8988T (cell line): ENCODE results near the gene INO80D.
A peak's percentile ranks its signal among the peaks of the same experiment; 100 is the strongest.
"Not testable (repeated sequence)": the region's sequence is repeated elsewhere in the genome, so short reads cannot be mapped to it uniquely, and the experiment has no call there.

Experiments used
- DNase-seq: peaks from one replicate; pipeline ENCODE4 v3.0.0; 2011

Gene INO80D

DNA sequence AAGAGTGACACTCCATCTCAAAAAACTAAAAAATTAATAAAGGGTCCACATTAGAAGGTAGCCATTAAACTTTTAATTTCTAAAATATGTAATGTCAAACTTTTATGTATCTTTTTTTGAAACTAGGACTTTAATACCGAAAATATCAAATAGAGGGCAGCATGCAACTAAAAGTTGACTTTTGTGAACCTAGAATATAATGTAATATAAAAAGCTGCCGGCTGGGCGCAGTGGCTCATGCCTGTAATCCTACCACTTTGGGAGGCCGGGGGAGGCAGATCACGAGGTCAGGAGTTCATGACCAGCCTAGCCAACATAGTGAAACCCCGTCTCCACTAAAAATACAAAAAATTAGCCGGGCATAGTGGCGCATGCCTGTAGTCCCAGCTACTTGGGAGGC lies 62.8 kb downstream of the INO80D start:
- DNase-seq, result no peak

DNA sequence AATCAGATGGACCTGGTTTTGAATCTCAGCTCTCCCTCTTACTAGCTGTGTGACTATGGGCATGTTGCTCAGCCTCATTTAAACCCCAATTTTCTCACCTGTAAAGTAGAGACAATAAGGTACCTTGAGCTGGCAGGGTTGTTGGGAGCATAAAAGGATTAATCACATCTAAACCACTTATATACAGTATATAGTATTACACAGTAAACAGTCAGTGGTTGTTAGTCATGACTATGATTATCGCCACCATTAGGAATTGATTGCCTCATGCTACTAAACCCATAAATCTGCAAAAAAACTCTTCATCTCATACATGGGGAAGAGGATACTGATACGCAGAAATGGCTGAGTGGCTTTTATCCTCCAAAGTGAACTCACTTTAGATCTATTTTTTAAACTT lies 65.8 kb downstream of the INO80D start:
- DNase-seq, result no peak

DNA sequence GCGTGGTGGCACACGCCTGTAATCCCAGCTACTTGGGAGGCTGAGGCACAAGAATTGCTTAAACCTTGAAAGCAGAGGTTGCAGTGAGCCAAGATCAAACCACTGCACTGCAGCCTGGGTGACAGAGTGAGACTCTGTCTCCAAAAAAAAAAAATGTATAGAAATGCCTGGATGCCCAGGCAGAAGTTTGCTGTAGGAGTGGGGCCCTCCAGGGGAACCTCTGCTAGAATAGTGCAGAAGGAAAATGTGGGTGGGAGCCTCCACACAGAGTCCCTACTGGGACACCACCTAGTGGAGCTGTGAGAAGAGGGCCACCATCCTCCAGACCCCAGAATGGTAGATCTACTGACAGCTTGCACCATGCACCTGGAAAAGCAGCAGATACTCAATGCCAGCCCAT lies 70.2 kb downstream of the INO80D start:
- DNase-seq, result not testable (repeated sequence)

DNA sequence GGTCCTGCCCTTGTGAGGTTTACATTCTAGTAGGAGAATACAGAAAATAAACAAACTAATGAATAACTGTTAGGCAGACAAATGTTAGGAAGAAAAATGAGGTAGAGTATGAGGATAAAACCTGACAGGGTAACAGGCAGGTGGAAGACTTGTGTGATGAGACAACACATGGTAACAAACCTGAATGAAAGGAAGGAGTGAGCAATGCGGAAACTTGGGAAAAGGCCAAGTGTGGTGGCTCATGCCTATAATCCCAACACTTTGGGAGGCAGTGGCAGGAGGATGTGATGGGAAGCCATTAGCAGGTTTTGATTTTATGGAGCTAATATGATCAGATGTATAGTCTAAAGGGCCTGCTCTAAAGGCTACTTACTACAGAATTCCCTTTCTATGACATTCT lies 74.2 kb downstream of the INO80D start:
- DNase-seq, result no peak

DNA sequence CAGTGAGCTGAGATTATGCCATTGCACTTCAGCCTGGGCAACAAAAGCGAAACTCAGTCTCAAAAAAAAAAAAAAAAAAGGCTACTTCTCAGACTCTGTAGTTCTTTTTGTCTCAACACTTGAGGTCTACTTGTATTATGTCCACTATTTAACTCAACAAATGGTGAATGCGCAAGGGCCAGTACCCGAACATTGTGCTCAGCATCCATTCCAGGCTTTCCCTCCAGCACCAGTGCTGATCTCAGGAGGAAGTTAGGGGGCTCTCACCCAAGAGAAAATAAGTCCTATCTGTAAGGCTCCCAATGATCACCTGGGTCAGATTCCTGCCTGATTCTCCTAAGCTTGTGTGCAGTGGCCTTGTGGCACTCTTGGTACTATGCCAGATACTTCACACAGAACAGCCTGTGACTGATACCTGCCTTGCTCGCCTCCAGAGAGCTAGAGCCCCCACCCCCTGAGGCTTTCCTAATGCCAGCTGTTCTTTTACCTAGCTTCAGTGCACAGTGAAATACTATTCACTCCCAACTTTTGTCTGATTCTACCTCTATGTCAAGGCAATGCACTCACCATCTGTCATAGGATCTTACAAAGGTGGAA lies 74.9 kb downstream of the INO80D start:
- DNase-seq, result no peak

DNA sequence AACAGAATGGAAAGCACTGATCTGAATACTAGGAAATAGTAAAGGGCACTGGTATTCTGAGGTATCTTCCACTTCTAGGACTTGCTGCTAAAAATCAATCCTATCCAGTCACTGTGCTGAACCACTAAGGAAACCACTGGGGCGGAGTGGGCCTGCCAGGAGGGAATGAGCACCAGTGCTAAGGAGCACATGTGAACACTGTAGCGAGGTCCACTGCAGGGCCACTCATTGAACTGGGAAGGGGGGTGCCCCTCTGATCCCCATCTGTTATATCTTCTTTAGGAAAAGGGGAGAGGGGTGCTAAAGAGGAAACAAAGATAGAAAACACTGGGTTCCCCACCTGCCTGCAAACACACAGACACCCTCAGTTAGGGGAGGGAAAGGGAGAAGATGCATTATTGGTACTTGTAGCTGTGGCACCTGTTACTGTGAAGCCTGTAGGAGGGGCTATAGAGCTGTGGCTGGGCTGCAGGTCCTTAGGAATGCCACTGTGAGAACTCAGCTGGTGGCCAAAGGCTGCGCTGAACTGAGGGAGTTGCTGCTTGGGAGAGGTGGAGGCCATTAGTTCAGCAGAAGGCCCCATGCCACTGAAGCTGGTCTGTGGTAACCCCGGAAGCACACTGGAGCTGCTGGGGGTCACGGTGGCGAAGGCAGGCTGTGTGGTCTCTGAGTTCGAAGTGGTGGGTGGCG lies 81.8 kb downstream of the INO80D start:
- DNase-seq, result peak; percentile 35

DNA sequence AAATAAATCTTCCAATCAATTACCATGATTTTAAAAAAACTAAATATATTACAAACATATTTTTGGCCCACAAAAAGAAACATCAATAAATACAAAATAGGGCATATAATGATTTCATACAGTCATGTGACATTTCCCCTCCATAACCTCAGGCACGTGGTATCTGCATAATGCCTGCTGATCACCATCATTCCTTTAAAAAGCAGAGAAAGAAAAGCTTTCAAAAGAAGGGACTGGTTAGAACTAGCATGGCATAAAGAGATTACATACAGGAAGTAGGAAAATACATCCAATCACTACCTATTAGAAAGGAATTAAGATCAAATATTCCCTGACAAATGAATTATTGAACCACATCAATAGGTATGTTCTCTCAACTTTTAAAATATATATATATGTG lies 83.5 kb downstream of the INO80D start:
- no peak for DNase-seq

DNA sequence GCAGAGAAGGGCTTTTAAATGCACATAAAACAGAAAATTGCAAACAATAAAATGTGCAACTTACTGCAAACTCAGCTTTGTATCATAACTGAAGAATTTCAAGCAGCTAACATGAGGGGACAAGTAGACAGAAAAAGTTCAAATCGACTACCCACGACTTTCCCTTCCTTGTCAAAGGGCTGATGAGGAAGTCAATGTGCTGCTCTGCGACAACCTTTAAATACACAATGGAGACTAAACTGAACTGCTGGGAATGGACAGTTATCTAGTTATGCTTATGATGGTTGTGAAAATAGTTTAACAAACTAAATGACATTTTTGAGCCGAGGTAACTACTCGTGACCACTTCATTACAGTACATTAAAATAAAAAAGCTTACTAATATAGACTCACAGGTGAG lies 84.1 kb downstream of the INO80D start:
- no peak for DNase-seq

DNA sequence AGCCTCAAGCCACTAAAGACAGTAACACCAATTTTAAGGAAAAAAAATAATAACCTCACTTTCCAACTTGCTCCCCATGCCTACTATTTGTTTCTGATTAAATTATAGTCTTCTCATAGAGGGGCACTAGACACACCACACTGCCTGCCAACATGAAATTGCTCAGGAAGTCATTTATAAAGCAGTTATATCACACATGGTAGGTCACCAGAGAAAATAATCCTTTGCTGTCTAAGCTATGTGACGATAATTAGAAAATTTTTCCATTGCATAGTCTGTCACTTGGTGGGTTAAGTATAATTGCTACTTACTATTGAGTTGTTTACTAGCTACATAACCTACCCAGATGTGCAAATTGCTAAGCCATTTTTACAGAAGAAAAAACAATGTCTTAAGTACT lies 85.2 kb downstream of the INO80D start:
- no peak for DNase-seq

DNA sequence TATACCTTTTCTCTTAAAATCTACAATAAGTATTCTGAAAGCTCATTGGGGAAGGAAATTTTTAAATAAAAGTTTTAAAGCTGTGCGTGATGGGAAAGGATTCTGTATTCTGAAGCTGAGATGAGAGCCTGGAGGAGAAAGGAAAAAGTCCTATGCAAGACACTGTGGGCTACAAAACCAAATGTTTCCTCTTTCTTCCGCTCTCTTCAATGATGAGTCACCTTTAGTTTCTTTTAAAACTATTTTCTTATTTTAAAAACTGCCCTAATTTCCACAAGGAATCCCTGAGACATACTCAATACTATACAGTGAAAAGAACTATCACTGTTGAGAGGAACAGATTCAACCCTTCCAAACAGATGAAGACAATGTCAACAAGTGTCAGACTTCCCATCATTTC lies 87.4 kb downstream of the INO80D start:
- DNase-seq, result no peak

DNA sequence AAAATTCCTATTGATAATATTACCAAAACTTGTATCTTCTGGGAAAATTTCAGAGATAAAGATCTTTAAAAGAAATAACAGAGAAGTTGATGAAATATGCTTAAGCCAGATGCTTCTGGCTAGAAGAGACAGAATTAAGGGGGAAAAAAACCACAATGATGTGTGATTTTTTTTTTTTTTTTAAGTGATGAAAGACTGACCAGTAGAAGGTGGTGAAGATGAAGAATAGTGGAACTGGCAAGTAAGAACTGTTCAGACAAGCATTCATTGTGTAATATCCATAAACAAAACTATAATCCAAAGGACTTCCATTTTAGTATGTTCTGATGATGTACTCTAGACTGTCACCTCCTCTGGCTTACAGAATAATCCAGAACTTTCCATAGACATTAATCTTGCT lies 89.8 kb downstream of the INO80D start:
- no peak for DNase-seq

DNA sequence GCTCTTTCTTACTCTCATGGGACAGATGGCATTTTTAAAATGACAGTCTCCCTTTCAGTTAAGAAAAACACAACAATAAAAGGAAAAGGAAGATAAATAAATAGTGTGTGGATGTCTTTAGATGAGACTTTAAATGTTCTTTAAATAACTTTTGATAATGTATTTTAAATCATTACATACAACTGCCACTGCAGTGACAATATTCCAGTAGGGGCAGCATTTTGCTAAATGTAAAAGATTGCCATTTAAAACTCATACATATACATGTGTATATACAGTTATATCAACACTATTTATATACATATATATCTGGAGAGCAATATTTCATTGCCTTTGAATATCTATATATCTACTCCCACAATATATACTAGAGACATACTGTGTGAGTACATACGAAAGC lies 90.7 kb downstream of the INO80D start:
- no peak for DNase-seq

DNA sequence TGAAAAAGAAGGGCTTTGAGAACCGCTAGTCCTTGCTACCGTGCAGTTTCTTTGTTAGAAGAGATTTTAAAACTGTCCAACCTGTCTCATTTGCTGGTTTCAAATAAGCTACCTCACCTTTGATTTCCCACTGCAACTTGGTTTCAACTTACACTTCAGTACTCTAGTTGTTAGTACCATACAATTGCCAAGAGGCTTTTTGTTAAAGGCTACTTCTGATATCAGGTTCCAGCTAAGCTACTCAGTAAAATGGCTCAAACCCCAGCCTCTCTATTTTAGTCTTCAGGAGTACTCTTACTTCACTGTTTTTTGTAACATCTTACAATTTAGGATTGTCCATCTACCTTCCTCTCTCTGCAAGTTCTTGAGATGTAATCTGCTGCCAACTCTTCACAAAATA lies 91.6 kb downstream of the INO80D start:
- no peak for DNase-seq

DNA sequence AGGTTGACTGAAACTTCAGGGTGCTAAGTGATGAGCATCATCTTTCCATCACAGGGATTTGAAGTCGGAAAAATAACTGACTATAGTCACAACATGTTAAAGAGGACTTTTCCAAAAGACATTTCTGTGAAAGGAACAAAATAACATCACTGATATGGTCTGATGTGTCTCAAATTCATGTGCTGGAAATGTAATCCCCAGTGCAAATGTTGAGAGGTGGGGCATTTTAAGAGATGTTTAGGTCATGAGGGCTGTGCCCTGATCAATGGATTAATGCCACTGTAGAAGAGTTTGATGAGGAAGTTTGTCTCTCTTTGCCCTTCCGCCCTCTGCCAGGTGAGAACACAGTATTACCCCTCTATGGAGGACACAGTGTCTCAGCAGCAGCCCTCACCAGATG lies 95.9 kb downstream of the INO80D start:
- DNase-seq, result no peak

DNA sequence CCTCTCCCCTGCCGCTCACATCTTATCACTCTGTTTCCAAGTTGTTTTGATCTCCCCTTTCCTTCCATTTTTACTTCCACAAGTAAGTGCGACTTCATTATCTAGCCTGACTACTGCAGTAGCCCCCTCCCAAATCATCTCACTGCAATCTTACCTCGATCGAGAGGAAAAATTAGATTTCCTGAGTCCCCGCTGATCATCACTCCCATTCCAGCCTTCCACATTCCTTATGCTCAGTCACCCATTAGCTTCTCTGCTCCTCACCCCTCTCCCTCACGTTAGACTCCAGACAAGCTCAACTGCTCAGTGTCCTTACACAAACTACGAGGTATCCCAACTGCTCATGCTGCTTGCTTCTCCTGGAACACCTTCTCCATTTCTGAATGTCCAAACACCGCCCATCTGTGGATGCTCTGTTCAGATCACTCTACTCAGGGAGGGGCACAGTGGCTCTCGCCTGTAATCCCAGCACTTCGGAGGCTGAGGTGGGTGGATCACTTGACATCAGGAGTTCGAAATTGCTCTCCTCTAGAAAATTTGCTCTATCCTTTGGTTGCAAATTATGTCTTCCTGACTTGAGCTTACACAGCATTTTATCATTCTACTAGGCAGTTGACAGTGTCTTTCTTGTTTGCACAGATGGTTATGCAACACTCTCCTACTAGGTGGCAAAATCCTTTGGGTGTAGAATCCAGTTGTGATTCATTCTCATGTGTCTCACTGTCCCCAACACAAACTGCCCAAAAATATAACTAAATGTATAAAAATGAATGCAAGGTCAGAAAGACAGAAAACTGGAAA lies 96.5 kb downstream of the INO80D start:
- no peak for DNase-seq

DNA sequence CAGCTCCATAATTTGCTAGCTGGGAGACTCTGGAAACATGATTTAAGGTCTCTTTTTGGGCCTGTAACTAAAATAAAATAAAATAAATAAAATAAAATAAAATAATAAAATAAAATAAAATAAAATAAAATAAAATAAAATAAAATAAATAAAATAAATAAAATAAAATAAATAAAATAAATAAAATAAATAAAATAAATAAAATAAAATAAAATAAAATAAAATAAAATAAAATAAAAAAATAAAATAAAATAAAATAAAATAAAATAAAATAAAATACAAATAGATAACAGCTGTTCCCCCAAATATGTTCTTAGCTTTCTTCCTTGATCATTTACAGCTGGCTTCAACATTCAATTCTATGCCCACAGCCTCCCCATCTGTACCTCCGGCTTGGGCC lies 97.3 kb downstream of the INO80D start:
- not testable (repeated sequence) for DNase-seq

DNA sequence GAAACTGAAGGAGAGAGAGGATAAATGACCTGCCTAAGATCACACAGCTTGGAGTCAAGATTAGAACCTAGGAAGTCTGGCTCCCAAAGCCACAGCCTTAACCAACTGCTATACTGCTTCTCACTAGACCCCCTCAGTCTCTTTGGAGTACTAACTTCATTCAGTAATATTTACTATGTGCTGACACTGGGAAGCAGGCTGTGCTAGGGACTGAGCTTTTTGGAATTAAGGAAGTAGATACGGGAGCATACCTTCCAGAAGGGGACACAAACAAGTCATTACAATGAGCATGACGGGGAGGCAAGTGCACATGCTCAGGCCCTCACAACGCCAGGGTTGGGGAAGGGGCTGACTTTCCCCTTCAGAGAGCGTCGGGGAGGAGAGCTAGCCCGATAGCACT lies 97.7 kb downstream of the INO80D start:
- no peak for DNase-seq

DNA sequence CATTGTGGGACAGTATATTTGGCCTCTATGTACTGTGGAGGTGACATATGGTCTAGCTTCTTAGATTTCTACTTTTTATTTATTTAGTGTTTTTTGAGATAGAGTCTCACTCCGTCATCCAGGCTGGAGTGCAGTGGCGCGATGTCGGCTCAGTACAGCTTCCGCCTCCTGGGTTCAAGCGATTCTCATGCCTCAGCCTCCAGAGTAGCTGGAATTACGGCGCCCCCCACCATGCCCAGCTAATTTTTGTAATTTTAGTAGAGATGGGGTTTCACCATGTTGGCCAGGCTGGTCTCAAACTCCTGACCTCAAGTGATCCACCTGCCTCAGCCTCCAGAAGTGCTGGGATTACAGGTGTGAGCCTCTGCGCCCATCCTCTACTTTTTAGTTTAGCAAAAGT lies 99.6 kb downstream of the INO80D start:
- DNase-seq, result not testable (repeated sequence)

DNA sequence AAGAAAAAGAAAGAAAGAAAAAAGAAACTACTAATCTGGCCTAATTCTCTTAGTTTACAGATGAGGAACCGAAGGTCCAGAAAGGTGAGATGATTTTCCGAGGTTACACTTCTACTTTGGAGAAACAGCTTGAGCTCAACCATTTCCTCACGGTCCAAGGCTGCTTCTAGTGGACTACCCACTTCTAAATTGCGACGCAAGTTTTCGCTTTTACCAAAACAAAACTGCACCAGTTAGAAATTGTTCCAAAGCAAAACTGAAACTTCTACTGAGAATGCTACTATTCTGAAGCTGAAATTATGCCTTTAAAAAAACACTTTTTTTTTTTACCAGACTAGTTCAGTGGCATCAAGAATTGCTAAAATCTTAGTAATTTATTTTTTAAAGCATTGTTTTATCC lies 101.6 kb downstream of the INO80D start:
- DNase-seq, result no peak

DNA sequence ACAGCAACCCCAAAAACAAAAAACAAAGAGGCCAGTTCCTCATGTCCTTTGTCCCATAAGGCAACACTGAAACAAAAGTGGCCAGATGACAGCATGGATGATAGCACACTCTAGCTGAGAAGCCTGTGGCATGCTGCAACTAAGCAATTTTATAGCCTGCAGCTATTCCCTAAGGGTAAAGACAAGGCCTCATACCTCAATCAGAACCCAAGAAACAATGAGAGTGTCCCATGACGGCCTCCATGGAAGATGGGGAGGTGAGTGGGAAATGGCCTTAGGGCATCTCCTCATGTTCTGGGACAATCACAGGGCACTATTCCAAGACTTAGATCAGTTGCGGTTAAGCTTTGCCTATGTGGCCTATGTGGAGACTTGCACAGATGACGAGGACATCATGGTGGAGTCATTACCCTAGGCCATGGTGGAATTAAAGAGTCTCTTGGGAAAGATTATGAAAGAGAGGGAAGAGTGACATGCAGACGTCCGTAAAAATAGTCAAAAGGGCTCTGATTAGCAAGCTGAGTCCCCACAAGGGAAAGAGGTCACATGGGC lies 103.1 kb downstream of the INO80D start:
- DNase-seq, result no peak

DNA sequence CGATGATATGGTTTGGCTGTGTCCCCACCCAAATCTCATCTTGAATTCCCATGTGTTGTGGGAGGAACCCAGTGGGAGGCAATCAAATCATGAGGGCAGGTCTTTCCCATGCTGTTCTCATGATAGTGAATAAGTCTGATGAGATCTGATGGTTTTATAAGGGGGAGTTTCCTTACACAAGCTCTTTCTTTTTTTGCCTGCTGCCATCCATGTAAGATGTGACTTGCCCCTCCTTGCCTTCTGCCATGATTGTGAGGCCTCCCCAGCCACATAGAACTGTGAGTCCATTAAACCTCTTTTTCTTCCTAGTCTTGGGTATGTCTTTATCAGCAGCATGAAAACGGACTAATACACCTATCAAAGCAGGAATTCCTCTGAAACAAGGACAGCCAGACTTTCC lies 107.2 kb downstream of the INO80D start:
- DNase-seq, result not testable (repeated sequence)

DNA sequence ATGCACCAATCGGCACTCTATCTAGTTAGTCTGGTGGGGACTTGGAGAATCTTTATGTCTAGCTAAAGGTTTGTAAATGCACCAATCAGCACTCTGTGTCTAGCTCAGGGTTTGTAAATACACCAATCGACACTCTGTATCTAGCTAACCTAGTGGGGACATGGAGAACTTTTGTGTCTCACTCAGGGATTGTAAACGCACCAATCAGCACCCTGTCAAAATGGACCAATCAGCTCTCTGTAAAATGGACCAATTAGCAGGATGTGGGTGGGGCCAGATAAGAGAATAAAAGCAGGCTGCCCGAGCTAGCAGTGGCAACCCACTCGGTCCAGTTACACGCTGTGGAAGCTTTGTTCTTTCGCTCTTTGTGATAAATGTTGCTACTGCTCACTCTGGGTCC lies 108.3 kb downstream of the INO80D start:
- DNase-seq, result not testable (repeated sequence)

DNA sequence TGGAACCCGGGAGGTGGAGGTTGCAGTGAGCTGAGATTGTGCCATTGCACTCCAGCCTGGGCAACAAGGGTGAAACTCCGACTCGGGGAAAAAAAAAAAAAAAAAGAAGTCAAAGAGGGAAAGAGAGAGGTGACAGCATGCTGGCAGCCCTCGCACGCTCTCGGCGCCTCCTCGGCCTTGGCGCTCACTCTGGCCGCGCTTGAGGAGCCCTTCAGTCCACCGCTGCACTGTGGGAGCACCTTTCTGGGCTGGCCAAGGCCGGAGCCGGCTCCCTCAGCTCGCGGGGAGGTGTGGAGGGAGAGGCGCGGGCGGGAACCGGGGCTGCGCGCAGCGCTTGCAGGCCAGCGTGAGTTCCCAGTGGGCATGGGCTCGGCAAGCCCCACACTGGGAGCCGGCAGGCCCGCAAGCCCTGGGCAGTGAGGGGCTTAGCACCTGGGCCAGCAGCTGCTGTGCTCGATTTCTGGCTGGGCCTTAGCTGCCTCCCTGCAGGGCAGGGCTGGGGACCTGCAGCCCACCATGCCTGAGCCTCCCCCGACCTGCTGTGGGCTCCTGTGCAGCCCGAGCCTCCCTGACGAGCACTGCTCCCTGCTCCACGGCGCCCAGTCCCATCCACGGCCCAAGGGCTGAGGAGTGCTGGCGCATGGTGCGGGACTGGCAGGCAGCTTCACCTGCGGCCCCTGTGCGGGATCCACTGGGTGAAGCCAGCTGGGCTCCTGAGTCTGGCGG lies 108.9 kb downstream of the INO80D start:
- not testable (repeated sequence) for DNase-seq
